Measurements from ENCODE around the gene MPLKIP. TPM values are rescaled to one million over a fixed set of nuclear protein-coding genes. Genes with fewer than 3 reads are reported as not detected.

MPLKIP gene
- 10 to 100 TPM; 32.1 to 48.4 (median 34.0) TPM for total RNA-seq

DNA sequence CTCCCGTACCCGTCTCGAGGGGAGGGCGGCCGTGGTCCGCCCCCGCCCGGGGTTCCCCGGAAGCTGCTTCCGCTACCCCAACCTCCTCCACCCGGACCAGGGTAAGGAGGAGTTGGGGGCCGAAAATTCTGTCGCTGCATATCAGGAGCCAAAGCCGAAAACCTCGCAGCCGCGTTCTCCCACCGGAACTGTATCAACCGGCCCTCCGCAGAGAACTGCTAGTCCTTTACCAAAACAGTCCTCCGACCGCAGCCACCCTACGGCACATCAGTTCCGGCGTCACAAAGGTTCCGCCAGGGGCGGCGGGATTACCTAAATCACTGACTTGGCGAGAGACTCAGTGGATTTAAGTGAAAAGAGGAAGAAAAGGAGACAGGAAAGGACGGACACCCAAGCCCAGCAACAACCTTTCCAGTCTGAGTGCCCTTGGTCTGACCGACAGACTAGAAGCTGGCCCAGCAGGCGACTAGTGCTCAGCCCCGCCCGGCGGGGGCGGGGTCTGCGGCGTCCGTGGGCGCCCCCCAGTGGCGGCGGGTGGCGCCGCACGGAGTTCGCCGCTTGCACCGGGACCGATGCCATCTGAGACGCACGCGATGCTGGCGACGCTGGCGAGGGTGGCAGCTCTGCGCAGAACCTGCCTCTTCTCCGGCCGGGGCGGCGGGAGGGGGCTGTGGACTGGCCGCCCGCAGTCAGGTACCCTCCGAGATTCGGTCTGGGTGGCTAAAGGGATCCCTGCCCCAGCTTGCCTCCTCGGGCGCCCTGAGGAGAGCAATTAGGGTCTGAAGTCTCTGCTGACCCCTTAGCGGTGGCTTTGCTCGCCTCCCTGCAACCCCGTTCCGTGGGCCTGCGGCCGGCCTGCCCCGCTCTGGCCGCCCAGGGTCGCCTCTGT is at the start of gene MPLKIP, which contains the start of gene SUGCT:
Gene MPLKIP, minus strand, starts transcription at position 195 of the 889 bp plus-strand sequence. Its CDS starts 55 bp downstream, at position 140.
Gene SUGCT, plus strand, starts transcription at position 578 of the 889 bp plus-strand sequence.
- TF ChIP-seq, protein P1, sequence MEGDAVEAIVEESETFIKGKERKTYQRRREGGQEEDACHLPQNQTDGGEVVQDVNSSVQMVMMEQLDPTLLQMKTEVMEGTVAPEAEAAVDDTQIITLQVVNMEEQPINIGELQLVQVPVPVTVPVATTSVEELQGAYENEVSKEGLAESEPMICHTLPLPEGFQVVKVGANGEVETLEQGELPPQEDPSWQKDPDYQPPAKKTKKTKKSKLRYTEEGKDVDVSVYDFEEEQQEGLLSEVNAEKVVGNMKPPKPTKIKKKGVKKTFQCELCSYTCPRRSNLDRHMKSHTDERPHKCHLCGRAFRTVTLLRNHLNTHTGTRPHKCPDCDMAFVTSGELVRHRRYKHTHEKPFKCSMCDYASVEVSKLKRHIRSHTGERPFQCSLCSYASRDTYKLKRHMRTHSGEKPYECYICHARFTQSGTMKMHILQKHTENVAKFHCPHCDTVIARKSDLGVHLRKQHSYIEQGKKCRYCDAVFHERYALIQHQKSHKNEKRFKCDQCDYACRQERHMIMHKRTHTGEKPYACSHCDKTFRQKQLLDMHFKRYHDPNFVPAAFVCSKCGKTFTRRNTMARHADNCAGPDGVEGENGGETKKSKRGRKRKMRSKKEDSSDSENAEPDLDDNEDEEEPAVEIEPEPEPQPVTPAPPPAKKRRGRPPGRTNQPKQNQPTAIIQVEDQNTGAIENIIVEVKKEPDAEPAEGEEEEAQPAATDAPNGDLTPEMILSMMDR (IDR thresholded peaks at IDR 0.05; ENCODE audit: low read depth): no peak

DNA sequence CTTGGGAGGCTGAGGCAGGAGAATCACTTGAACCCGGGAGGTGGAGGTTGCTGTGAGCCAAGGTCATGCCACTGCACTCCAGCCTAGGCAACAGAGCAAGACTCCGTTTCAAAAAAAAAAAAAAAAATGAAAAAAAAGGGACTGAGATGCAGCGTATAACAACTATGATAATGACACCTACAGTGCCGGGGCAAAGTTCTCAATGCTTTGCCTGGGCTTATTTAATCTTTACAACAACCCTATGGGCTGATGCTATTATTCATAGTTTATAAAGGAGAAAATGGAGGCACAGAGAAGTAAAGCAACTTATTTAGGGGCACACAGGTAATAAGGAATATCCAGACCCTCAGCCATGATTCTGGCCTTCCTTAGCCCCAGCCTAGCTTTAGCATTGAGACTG is 48.0 kb upstream of the MPLKIP start:
- TF ChIP-seq, protein P1 (IDR thresholded peaks at IDR 0.05; ENCODE audit: low read depth): no peak

DNA sequence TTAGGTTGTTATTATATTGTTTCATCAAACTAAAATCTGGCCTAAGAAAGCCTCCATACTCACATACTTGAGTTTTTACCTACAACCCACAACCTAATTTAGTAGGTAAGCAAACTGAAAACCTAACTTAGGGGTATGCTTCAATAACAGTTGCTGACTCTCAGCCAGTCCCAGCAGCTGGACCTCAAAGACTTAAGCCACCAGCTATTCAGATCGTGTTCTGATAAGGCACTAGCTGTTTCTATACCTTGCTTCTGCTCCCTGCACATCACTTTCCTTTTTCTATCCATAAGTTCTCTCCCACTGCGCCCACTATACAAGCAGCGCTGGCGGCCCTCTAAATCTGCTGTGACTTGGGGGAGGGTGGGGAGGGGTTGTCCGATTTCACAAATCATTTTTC is 42.6 kb upstream of the MPLKIP start:
- TF ChIP-seq, protein P1 (IDR thresholded peaks at IDR 0.05; ENCODE audit: low read depth): no peak

DNA sequence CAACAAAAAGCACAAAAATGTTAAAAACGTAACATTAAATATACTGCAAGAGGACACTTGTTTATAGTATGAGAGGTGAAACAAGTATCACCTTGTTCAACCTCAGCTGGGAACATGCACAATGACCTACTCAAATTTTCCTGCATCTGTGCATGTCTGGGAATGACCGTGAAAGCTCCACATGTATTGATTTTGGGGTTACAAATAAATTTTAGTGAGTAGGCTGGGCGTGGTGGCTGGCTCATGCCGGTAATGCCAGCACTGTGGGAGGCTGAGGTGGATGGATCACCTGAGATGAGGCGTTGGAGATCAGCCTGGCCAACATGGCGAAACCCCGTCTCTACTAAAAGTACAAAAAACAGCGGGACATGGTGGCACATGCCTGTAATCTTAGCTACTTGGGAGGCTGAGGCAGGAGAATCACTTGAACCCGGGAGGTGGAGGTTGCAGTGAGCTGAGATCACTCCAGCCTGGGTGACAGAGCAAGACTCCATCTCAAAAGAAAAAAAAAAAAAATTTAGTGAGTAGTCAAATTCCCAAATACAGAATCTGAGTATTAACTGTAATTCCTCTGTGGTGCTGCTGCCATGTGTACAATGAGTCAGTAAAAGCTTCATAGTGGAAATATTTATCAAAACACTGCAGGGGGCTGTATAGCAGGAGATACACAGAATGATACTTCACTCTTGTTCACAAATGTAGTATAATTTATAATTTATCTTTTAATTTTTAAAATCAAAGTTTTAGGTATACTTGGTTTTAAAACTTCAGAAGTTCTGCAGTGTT is 41.5 kb upstream of the MPLKIP start:
- TF ChIP-seq, protein P1 (IDR thresholded peaks at IDR 0.05; ENCODE audit: low read depth): no peak

DNA sequence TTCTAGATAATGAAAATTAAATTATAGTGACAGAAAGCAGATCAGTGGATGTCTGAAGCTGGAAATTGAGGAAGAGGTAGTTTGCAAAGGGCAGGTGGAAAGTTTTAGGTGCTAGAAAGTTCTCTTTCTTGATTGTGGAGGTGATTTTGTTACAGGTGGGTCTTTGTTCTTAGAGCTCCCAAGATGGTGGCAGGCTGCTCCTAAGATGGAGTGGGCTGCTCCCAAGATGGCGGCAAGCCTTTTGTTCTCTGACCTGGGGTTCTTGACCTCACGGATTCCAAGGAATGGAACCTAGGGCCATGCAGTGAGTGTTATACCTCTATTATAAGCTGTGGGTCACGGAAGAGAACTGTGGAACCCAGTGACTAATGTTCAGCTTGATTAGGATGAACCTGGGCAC is 32.9 kb upstream of the MPLKIP start:
- TF ChIP-seq, protein P1 (IDR thresholded peaks at IDR 0.05; ENCODE audit: low read depth): no peak

DNA sequence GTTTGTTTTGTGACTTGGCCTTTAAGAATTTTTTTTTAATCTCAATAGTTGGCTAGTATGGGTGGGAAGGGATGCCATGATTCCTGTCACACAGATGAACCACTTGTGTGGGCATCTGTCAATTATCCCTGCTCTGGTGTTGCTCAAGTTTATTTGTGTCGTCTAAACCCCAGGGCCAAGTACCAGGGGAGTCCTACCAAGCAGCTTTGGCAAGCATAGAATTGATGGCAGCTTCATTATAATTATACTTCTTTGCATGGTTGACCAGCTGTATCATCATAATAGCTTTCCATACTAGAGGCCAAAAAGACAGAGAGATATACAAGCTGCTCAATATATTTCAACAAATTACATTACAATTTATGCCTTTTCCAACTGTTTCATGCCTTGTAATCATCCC is 30.8 kb upstream of the MPLKIP start:
- TF ChIP-seq, protein P1 (IDR thresholded peaks at IDR 0.05; ENCODE audit: low read depth): no peak

DNA sequence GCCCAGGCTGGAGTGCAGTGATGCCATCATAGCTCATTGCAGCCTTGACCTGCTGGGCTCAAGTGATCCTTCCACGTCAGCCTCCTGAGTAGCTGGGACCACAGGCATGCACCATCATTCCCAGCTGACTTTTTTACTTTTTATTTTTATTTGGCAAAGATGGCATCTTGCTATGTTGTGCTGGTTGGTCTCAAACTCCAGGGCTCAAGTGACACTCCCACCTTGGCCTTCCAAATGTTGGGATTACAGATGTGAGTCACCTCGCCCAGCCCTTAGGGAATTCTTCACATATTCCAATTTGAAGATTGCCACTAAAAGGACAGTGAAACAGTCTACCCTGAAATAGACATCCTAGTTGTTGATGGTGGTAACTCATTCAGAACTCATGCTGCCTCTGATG is 28.1 kb upstream of the MPLKIP start:
- TF ChIP-seq, protein P1 (IDR thresholded peaks at IDR 0.05; ENCODE audit: low read depth): no peak

All from subcutaneous adipose tissue (tissue), 4 donors.